Lower leg skin (tissue), 4 donors: ENCODE measurements around the gene SHROOM3. TPM values are rescaled to one million over a fixed set of nuclear protein-coding genes. Genes with fewer than 3 reads are reported as not detected.

Experiments used
- DNase-seq, 2 donors: peaks; one replicate each; pipeline ENCODE4 v3.0.0-alpha.2; 2019; ENCODE audit warnings: low spot score in 2 of 2
- H3K4me3 ChIP-seq: fragments of 200-600 bp; sonication (generic); 2 replicates; pipeline ENCODE4 v1.5.1; 2017; ENCODE audit warnings: mild to moderate bottlenecking, low read depth; ENCODE audit not compliant: poor library complexity, severe bottlenecking
- CTCF ChIP-seq, 3 donors: fragments of 450-650 bp; IDR thresholded peaks; one replicate each; pipeline ENCODE4 v1.5.1; 2016; ENCODE audit warnings: antibody characterized with exemption in 3 of 3, mild to moderate bottlenecking in 3 of 3, moderate library complexity in 2 of 3
- POLR2A ChIP-seq, 2 donors: fragments of 450-650 bp; IDR thresholded peaks; one replicate each; pipeline ENCODE4 v1.6.1; 2016 to 2017; ENCODE audit warnings: antibody characterized with exemption in 2 of 2, mild to moderate bottlenecking in 1 of 2, moderate library complexity in 1 of 2
- WGBS, 2 donors: methylation state at CpG; one replicate each; pipeline ENCODE4 v1.1.5; 2018; 5-methylcytosine and 5-hydroxymethylcytosine counted together
- intact Hi-C: fragments of 100-400 bp; cut with DNase I; formaldehyde crosslinking; loops from one replicate; pipeline ENCODE4 v1.15.0; 2023; ENCODE audit warnings: low total_unique reads
- total RNA-seq, 4 donors: library from RNA; depleted of rRNA; stranded (reverse); fragments of >200 nt; gene quantifications; one replicate each; pipeline ENCODE4 v1.1.0, GENCODE V29; 2016

The SHROOM3 gene
- total RNA-seq, 4 donors from 2014 or later: 37.7 to 88.8 (median 44.0) TPM

GRCh38 chr4:76729460-76729859, 294.4 kb downstream of the SHROOM3 start:
- 83 to 88% methylated on average over 1 of the region's 1 CpG for WGBS, 2 donors
- TF ChIP-seq POLR2A (IDR thresholded peaks at IDR 0.05) (no peak), CTCF (IDR thresholded peaks at IDR 0.05) (no peak)
- DNase-seq: no peak
- intact Hi-C loops: no loop called here
- no peak overlapping the region for H3K4me3 ChIP-seq

GRCh38 chr4:76729980-76730379, 295.0 kb downstream of the SHROOM3 start:
- WGBS, 2 donors: 93 to 95% methylated on average over 1 of the region's 1 CpG
- TF ChIP-seq CTCF (IDR thresholded peaks at IDR 0.05) (no peak), POLR2A (IDR thresholded peaks at IDR 0.05) (no peak)
- H3K4me3 ChIP-seq: no peak overlapping the region
- intact Hi-C loops: no loop called here
- no peak for DNase-seq

- WGBS, 2 donors: 91% methylated on average over 1 of the region's 1 CpG
- intact Hi-C loops: no loop called here
- no peak for DNase-seq
- H3K4me3 ChIP-seq: no peak overlapping the region
- TF ChIP-seq CTCF (IDR thresholded peaks at IDR 0.05): no peak
- TF ChIP-seq POLR2A (IDR thresholded peaks at IDR 0.05): no peak
Observed at GRCh38 chr4:76732246-76732645, 297.2 kb downstream of the SHROOM3 start.

GRCh38 chr4:76733068-76733771, 298.2 kb downstream of the SHROOM3 start:
- WGBS, 2 donors: 63% methylated on average over 3 of the region's 3 CpGs
- intact Hi-C loops: no loop called here
- TF ChIP-seq CTCF (IDR thresholded peaks at IDR 0.05) (no peak), POLR2A (IDR thresholded peaks at IDR 0.05) (no peak)
- no peak overlapping the region for H3K4me3 ChIP-seq
- no peak for DNase-seq

GRCh38 chr4:76736414-76736813, 301.4 kb downstream of the SHROOM3 start:
- intact Hi-C loops: no loop called here
- WGBS, 2 donors: 60 to 61% methylated on average over 3 of the region's 3 CpGs
- TF ChIP-seq CTCF (IDR thresholded peaks at IDR 0.05): no peak
- TF ChIP-seq POLR2A (IDR thresholded peaks at IDR 0.05): no peak
- H3K4me3 ChIP-seq: no peak overlapping the region
- no peak for DNase-seq

- WGBS, 2 donors: 63 to 67% methylated on average over 2 of the region's 2 CpGs
- no peak for DNase-seq
- H3K4me3 ChIP-seq: no peak overlapping the region
- TF ChIP-seq CTCF (IDR thresholded peaks at IDR 0.05): no peak
- no peak for TF ChIP-seq POLR2A (IDR thresholded peaks at IDR 0.05)
- intact Hi-C loops: no loop called here
Observed at GRCh38 chr4:76737180-76737579, 302.2 kb downstream of the SHROOM3 start.
